PC-3 (cell line): ENCODE results near the gene UBE2E3. TPM values are rescaled to one million over a fixed set of nuclear protein-coding genes. Genes with fewer than 3 reads are reported as not detected.

ENCODE experiments used
- ATAC-seq: fragments of 200-7000 bp; cut with Tn5 transposase; 2 replicates; pipeline ENCODE4 v1.9.1; 2020; ENCODE audit warnings: mild to moderate bottlenecking, moderate library complexity
- BruUV-seq: library from RNA; stranded (reverse); fragments of 400-500 nt; replicated peaks from 2 replicates; lab custom pipeline; 2021; lab: Mats Ljungman, UMichigan
- CTCF ChIA-PET: fragments of 300-600 bp; sonication (Branson Sonifier 250); formaldehyde crosslinking; loops from one replicate; lab custom pipeline; 2022; ENCODE audit warnings: antibody characterized with exemption; lab: Charles Lee
- POLR2A ChIA-PET: fragments of 300-600 bp; sonication (Branson Sonifier 250); formaldehyde crosslinking; loops from one replicate; lab custom pipeline; 2022; ENCODE audit warnings: antibody characterized with exemption; ENCODE audit not compliant: unreplicated experiment; lab: Charles Lee
- DNase-seq: peaks from one replicate; pipeline ENCODE4 v3.0.0-alpha.2; 2015
- H2AFZ ChIP-seq: fragments of 300-600 bp; sonication (generic); 2 replicates; pipeline ENCODE4 v1.6.0; 2016; ENCODE audit warnings: antibody characterized with exemption, low read length
- H3F3A ChIP-seq: fragments of 300-600 bp; sonication (generic); one replicate; pipeline ENCODE4 v1.6.0; 2017; ENCODE audit warnings: antibody characterized with exemption, low read length, control low read depth, mild to moderate bottlenecking; ENCODE audit not compliant: unreplicated experiment
- H3K27ac ChIP-seq: fragments of 300-600 bp; sonication (generic); 2 replicates; pipeline ENCODE4 v1.5.1; 2016; ENCODE audit warnings: mild to moderate bottlenecking, low read length
- H3K27me3 ChIP-seq: fragments of 300-600 bp; sonication (generic); 2 replicates; pipeline ENCODE4 v1.6.1; 2016; ENCODE audit warnings: low read length, mixed read lengths
- H3K36me3 ChIP-seq: fragments of 300-600 bp; sonication (generic); 2 replicates; pipeline ENCODE4 v1.6.1; 2016; ENCODE audit warnings: low read depth, mixed run types, low read length, mixed read lengths
- H3K4me1 ChIP-seq: fragments of 300-600 bp; sonication (generic); 2 replicates; pipeline ENCODE4 v1.5.1; 2016; ENCODE audit warnings: low read length; ENCODE audit not compliant: insufficient read depth
- H3K4me2 ChIP-seq: fragments of 300-600 bp; sonication (generic); 2 replicates; pipeline ENCODE4 v1.6.0; 2016; ENCODE audit warnings: low read length
- H3K4me3 ChIP-seq: fragments of 300-600 bp; sonication (generic); 2 replicates; pipeline ENCODE4 v1.5.1; 2016; ENCODE audit warnings: mild to moderate bottlenecking, low read length, mixed read lengths
- H3K79me2 ChIP-seq: fragments of 300-600 bp; sonication (generic); 2 replicates; pipeline ENCODE4 v1.6.1; 2017; ENCODE audit warnings: low read length, mixed read lengths
- H3K9ac ChIP-seq: fragments of 300-600 bp; sonication (generic); 2 replicates; pipeline ENCODE4 v1.6.0; 2016; ENCODE audit warnings: mild to moderate bottlenecking, low read length
- H3K9me2 ChIP-seq: fragments of 300-600 bp; sonication (generic); replicated peaks from 2 replicates; pipeline ENCODE4 v1.6.1; 2016; ENCODE audit warnings: mixed run types, low read length, mixed read lengths
- H3K9me3 ChIP-seq: fragments of 300-600 bp; sonication (generic); 2 replicates; pipeline ENCODE4 v1.6.1; 2016; ENCODE audit warnings: low read length, mixed read lengths
- H4K20me1 ChIP-seq: fragments of 300-600 bp; sonication (generic); 2 replicates; pipeline ENCODE4 v1.6.1; 2016; ENCODE audit warnings: low read length, mixed read lengths
- CTCF ChIP-seq: fragments of 300-600 bp; sonication (generic); conservative IDR thresholded peaks from 2 replicates; pipeline ENCODE4 v1.5.1; 2017; ENCODE audit warnings: antibody characterized with exemption, low read depth, mild to moderate bottlenecking, low read length
- EZH2 ChIP-seq: fragments of 300-600 bp; sonication (generic); IDR thresholded peaks from one replicate; pipeline ENCODE4 v1.6.1; 2017; ENCODE audit warnings: antibody characterized with exemption, mild to moderate bottlenecking, low read length; ENCODE audit not compliant: unreplicated experiment
- EZH2phosphoT487 ChIP-seq: fragments of 300-600 bp; sonication (generic); IDR thresholded peaks from 2 replicates; pipeline ENCODE4 v1.6.1; 2018; ENCODE audit warnings: mild to moderate bottlenecking, antibody characterized with exemption, low read length, borderline replicate concordance
- intact Hi-C: fragments of 100-400 bp; cut with micrococcal nuclease; formaldehyde crosslinking; loops from 2 replicates; pipeline ENCODE4 v1.9.0; 2023
- total RNA-seq: library from RNA; depleted of rRNA; stranded (reverse); fragments of >200 nt; gene quantifications from 2 replicates; pipeline ENCODE4 v1.2.3, GENCODE V29; 2014

The UBE2E3 gene
- total RNA-seq, 1 experiment from 2014 or later, result 95.6 TPM

- no peaks in the 10 kb centered on the region for H3K36me3 ChIP-seq
- no peaks in the 10 kb centered on the region for H3K9me2 ChIP-seq
- H3K4me2 ChIP-seq, result no peak overlapping the region
- ChIA-PET POLR2A (no interaction called here), CTCF (interaction anchor here (0.7 to 1.4 kb wide), 2 partner anchors 580 to 638 kb away, joined by 4 to 6 read pairs; no protein-coding TSS in a partner anchor)
- no peaks in the 10 kb centered on the region for H3F3A ChIP-seq
- intact Hi-C loops, result loop anchor here (1.0 to 5.0 kb wide), 3 partner anchors 554 to 951 kb away; no protein-coding TSS in a partner anchor
- H3K27ac ChIP-seq, result no peak overlapping the region
- no peak overlapping the region for H2AFZ ChIP-seq
- no peaks in the 10 kb centered on the region for H3K79me2 ChIP-seq
- no peak overlapping the region for H3K4me3 ChIP-seq
- H4K20me1 ChIP-seq, result no peaks in the 10 kb centered on the region
- ATAC-seq (peak; percentile 58), DNase-seq (no peak)
- no peaks in the 10 kb centered on the region for H3K4me1 ChIP-seq
- no TSS peak for BruUV-seq
- H3K9ac ChIP-seq, result no peak overlapping the region
- TF ChIP-seq CTCF, result no peak
- no peak for TF ChIP-seq EZH2
- no peak for TF ChIP-seq EZH2phosphoT487
- H3K27me3 ChIP-seq, result no peaks in the 10 kb centered on the region
- H3K9me3 ChIP-seq, result no peaks in the 10 kb centered on the region
Observed at GRCh38 chr2:181076658-181077057, 96.3 kb downstream of the UBE2E3 start.

GRCh38 chr2:181077128-181077709 lies 96.8 kb downstream of the UBE2E3 start:
- Histone ChIP-seq H3K9me3 (no peaks in the 10 kb centered on the region), H3K4me1 (no peaks in the 10 kb centered on the region), H3K4me3 (no peak overlapping the region), H3K9ac (no peak overlapping the region), H3K79me2 (no peaks in the 10 kb centered on the region), H3K27me3 (no peaks in the 10 kb centered on the region), H3K27ac (no peak overlapping the region), H2AFZ (no peak overlapping the region), H3K36me3 (no peaks in the 10 kb centered on the region), H3F3A (no peaks in the 10 kb centered on the region), H3K9me2 (no peaks in the 10 kb centered on the region), H3K4me2 (no peak overlapping the region), H4K20me1 (no peaks in the 10 kb centered on the region)
- ATAC-seq (peak; percentile 89), DNase-seq (peak; percentile 74)
- CTCF ChIA-PET, result interaction anchor here (1.4 kb wide), 1 partner anchor 638 kb away, joined by 6 read pairs; no protein-coding TSS in a partner anchor
- intact Hi-C loops, result loop anchor here (1.0 to 5.0 kb wide), 3 partner anchors 555 to 952 kb away; no protein-coding TSS in a partner anchor
- TF ChIP-seq CTCF (peak; percentile 82), EZH2phosphoT487 (no peak)
- no TSS peak for BruUV-seq
- POLR2A ChIA-PET, result no interaction called here

- Histone ChIP-seq H3K9me3 (no peaks in the 10 kb centered on the region), H3K4me3 (no peak overlapping the region), H3K36me3 (no peaks in the 10 kb centered on the region), H3F3A (no peaks in the 10 kb centered on the region), H3K27ac (no peak overlapping the region), H4K20me1 (no peaks in the 10 kb centered on the region), H3K79me2 (no peaks in the 10 kb centered on the region), H3K4me1 (no peaks in the 10 kb centered on the region), H3K4me2 (no peak overlapping the region), H2AFZ (no peak overlapping the region), H3K9ac (no peak overlapping the region), H3K27me3 (no peaks in the 10 kb centered on the region), H3K9me2 (no peaks in the 10 kb centered on the region)
- BruUV-seq, result no TSS peak
- ChIA-PET CTCF (no interaction called here), POLR2A (no interaction called here)
- TF ChIP-seq EZH2phosphoT487, result no peak
- TF ChIP-seq CTCF, result no peak
- no peak for TF ChIP-seq EZH2
- ATAC-seq (no peak), DNase-seq (no peak)
- intact Hi-C loops, result no loop called here
Observed at GRCh38 chr2:181083140-181083539, 102.7 kb downstream of the UBE2E3 start.
